WTC11 (cell line): ENCODE results near the gene CD22.

ENCODE experiments used
- ARID4B ChIP-seq: sonication (generic); formaldehyde crosslinking; IDR thresholded peaks from 2 replicates; pipeline ENCODE4 v1.8.0; 2023; ENCODE audit warnings: missing genetic modification reagents, mild to moderate bottlenecking, borderline replicate concordance
- CREB1 ChIP-seq: sonication (generic); formaldehyde crosslinking; IDR thresholded peaks from 2 replicates; pipeline ENCODE4 v1.8.0; 2023; ENCODE audit warnings: mild to moderate bottlenecking, missing genetic modification reagents
- ELF4 ChIP-seq: sonication (generic); formaldehyde crosslinking; IDR thresholded peaks from 2 replicates; pipeline ENCODE4 v1.8.1; 2022; ENCODE audit warnings: low read depth, mild to moderate bottlenecking, moderate library complexity, missing genetic modification reagents
- ETV6 ChIP-seq: sonication (generic); formaldehyde crosslinking; IDR thresholded peaks from 2 replicates; pipeline ENCODE4 v1.8.1; 2022; ENCODE audit warnings: mild to moderate bottlenecking, missing genetic modification reagents
- PRDM15 ChIP-seq: sonication (generic); formaldehyde crosslinking; IDR thresholded peaks from 2 replicates; pipeline ENCODE4 v1.8.0; 2022; ENCODE audit warnings: missing genetic modification reagents
- TF ChIP-seq, protein P1 (sequence below): fragments of 200-600 bp; IDR thresholded peaks from 2 replicates; pipeline ENCODE4 v1.8.0; 2022; ENCODE audit warnings: antibody characterized with exemption
- TF ChIP-seq, protein P2 (sequence below): fragments of 250-450 bp; sonication (Bioruptor Pico); IDR thresholded peaks from 2 replicates; pipeline ENCODE4 v2.1.2; 2022; ENCODE audit warnings: mild to moderate bottlenecking, moderate library complexity
- TF ChIP-seq, protein P3 (sequence below): sonication (generic); formaldehyde crosslinking; IDR thresholded peaks from 2 replicates; pipeline ENCODE4 v1.8.0; 2022; ENCODE audit warnings: mild to moderate bottlenecking, missing genetic modification reagents
- TF ChIP-seq, protein P4 (sequence below): sonication (generic); formaldehyde crosslinking; IDR thresholded peaks from 2 replicates; pipeline ENCODE4 v1.8.1; 2023; ENCODE audit warnings: mild to moderate bottlenecking, missing genetic modification reagents

- TF ChIP-seq, protein P1, sequence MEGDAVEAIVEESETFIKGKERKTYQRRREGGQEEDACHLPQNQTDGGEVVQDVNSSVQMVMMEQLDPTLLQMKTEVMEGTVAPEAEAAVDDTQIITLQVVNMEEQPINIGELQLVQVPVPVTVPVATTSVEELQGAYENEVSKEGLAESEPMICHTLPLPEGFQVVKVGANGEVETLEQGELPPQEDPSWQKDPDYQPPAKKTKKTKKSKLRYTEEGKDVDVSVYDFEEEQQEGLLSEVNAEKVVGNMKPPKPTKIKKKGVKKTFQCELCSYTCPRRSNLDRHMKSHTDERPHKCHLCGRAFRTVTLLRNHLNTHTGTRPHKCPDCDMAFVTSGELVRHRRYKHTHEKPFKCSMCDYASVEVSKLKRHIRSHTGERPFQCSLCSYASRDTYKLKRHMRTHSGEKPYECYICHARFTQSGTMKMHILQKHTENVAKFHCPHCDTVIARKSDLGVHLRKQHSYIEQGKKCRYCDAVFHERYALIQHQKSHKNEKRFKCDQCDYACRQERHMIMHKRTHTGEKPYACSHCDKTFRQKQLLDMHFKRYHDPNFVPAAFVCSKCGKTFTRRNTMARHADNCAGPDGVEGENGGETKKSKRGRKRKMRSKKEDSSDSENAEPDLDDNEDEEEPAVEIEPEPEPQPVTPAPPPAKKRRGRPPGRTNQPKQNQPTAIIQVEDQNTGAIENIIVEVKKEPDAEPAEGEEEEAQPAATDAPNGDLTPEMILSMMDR, result no peak
- TF ChIP-seq ELF4 (CRISPR knock-in tag) (no peak), ARID4B (CRISPR knock-in tag) (no peak), CREB1 (no peak), ETV6 (CRISPR knock-in tag) (no peak), PRDM15 (CRISPR knock-in tag) (no peak)
- TF ChIP-seq, protein P2, sequence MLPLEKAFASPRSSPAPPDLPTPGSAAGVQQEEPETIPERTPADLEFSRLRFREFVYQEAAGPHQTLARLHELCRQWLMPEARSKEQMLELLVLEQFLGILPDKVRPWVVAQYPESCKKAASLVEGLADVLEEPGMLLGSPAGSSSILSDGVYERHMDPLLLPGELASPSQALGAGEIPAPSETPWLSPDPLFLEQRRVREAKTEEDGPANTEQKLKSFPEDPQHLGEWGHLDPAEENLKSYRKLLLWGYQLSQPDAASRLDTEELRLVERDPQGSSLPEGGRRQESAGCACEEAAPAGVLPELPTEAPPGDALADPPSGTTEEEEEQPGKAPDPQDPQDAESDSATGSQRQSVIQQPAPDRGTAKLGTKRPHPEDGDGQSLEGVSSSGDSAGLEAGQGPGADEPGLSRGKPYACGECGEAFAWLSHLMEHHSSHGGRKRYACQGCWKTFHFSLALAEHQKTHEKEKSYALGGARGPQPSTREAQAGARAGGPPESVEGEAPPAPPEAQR (CRISPR knock-in tag), result no peak
- TF ChIP-seq, protein P3, sequence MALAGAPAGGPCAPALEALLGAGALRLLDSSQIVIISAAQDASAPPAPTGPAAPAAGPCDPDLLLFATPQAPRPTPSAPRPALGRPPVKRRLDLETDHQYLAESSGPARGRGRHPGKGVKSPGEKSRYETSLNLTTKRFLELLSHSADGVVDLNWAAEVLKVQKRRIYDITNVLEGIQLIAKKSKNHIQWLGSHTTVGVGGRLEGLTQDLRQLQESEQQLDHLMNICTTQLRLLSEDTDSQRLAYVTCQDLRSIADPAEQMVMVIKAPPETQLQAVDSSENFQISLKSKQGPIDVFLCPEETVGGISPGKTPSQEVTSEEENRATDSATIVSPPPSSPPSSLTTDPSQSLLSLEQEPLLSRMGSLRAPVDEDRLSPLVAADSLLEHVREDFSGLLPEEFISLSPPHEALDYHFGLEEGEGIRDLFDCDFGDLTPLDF (CRISPR knock-in tag), result no peak
- TF ChIP-seq, protein P4, sequence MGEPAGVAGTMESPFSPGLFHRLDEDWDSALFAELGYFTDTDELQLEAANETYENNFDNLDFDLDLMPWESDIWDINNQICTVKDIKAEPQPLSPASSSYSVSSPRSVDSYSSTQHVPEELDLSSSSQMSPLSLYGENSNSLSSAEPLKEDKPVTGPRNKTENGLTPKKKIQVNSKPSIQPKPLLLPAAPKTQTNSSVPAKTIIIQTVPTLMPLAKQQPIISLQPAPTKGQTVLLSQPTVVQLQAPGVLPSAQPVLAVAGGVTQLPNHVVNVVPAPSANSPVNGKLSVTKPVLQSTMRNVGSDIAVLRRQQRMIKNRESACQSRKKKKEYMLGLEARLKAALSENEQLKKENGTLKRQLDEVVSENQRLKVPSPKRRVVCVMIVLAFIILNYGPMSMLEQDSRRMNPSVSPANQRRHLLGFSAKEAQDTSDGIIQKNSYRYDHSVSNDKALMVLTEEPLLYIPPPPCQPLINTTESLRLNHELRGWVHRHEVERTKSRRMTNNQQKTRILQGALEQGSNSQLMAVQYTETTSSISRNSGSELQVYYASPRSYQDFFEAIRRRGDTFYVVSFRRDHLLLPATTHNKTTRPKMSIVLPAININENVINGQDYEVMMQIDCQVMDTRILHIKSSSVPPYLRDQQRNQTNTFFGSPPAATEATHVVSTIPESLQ (CRISPR knock-in tag), result no peak
Measured at GRCh38 chr19:35315883-35316282, 13.1 kb upstream of the CD22 start.
